KMS-11 (cell line): ENCODE measurements around the gene CSH2.
"Not testable (repeated sequence)": the region's sequence is repeated elsewhere in the genome, so short reads cannot be mapped to it uniquely, and the experiment has no call there.

Source experiments
- H2AFZ ChIP-seq: fragments of 200-600 bp; sonication (generic); 2 replicates; pipeline ENCODE4 v1.6.1; 2016; ENCODE audit warnings: antibody characterized with exemption, mixed run types, low read depth
- H3K27ac ChIP-seq: fragments of 200-600 bp; sonication (generic); 2 replicates; pipeline ENCODE4 v1.6.1; 2016; ENCODE audit warnings: mild to moderate bottlenecking, mixed run types
- H3K27me3 ChIP-seq: fragments of 200-600 bp; sonication (generic); 2 replicates; pipeline ENCODE4 v1.6.1; 2017; ENCODE audit warnings: mild to moderate bottlenecking, low read depth, mixed run types, moderate library complexity; ENCODE audit not compliant: insufficient read depth
- H3K36me3 ChIP-seq: fragments of 200-600 bp; sonication (generic); 2 replicates; pipeline ENCODE4 v1.6.1; 2017; ENCODE audit warnings: mild to moderate bottlenecking, mixed run types; ENCODE audit not compliant: insufficient read depth
- H3K4me1 ChIP-seq: fragments of 200-600 bp; sonication (generic); 2 replicates; pipeline ENCODE4 v1.6.1; 2016; ENCODE audit warnings: mild to moderate bottlenecking, low read depth, mixed run types; ENCODE audit not compliant: poor library complexity, severe bottlenecking
- H3K4me2 ChIP-seq: fragments of 200-600 bp; sonication (generic); 2 replicates; pipeline ENCODE4 v1.7.0; 2016; ENCODE audit warnings: mild to moderate bottlenecking, mixed run types
- H3K4me3 ChIP-seq: fragments of 200-600 bp; sonication (generic); IDR thresholded peaks from 2 replicates; pipeline ENCODE4 v1.6.1; 2017; ENCODE audit warnings: low read depth, low read length, mixed read lengths; ENCODE audit not compliant: insufficient read depth
- H3K79me2 ChIP-seq: fragments of 200-600 bp; sonication (generic); 2 replicates; pipeline ENCODE4 v1.6.1; 2016; ENCODE audit warnings: low read depth, mixed run types; ENCODE audit not compliant: insufficient read depth
- H3K9ac ChIP-seq: fragments of 200-600 bp; sonication (generic); 2 replicates; pipeline ENCODE4 v1.6.1; 2016; ENCODE audit warnings: mild to moderate bottlenecking, mixed run types
- H4K20me1 ChIP-seq: fragments of 200-600 bp; sonication (generic); 2 replicates; pipeline ENCODE4 v1.6.1; 2016; ENCODE audit warnings: mild to moderate bottlenecking, mixed run types; ENCODE audit not compliant: insufficient read depth
- CTCF ChIP-seq: fragments of 200-600 bp; sonication (generic); conservative IDR thresholded peaks from 2 replicates; pipeline ENCODE4 v1.6.1; 2017; ENCODE audit warnings: low read depth, mild to moderate bottlenecking, antibody characterized with exemption, low read length, moderate library complexity, mixed read lengths

The CSH2 gene

GRCh38 chr17:63873577-63873976, at the start of gene CSH2:
TSS of gene CSH2 (minus strand) at chr17:63873677. CDS start at chr17:63873614, 63 bp downstream.
- H3K9ac ChIP-seq, H3K4me1 ChIP-seq, H4K20me1 ChIP-seq, H3K4me2 ChIP-seq, H3K27ac ChIP-seq, H3K4me3 ChIP-seq, H3K79me2 ChIP-seq, H3K36me3 ChIP-seq, H2AFZ ChIP-seq: not testable (repeated sequence)
- peaks cover 21% of the 10 kb centered on the region; the same call in 1 of the 2 replicates for H3K27me3 ChIP-seq

GRCh38 chr17:63922402-63922801, 48.9 kb upstream of the CSH2 start:
- H3K9ac ChIP-seq, H3K27ac ChIP-seq, H3K36me3 ChIP-seq, H3K27me3 ChIP-seq, H3K79me2 ChIP-seq, H3K4me3 ChIP-seq, H3K4me1 ChIP-seq, H3K4me2 ChIP-seq, H2AFZ ChIP-seq, H4K20me1 ChIP-seq: not testable (repeated sequence)

- H3K79me2 ChIP-seq, H3K4me1 ChIP-seq, H3K27ac ChIP-seq, H4K20me1 ChIP-seq, H2AFZ ChIP-seq, H3K4me2 ChIP-seq, H3K9ac ChIP-seq, H3K4me3 ChIP-seq, H3K36me3 ChIP-seq: not testable (repeated sequence)
- H3K27me3 ChIP-seq = peaks cover 12% of the 10 kb centered on the region; the same call in 1 of the 2 replicates
Observed at GRCh38 chr17:63920779-63921178, 47.3 kb upstream of the CSH2 start.

GRCh38 chr17:63920050-63920449, 46.6 kb upstream of the CSH2 start:
- H4K20me1 ChIP-seq, H3K36me3 ChIP-seq, H3K27ac ChIP-seq, H3K79me2 ChIP-seq, H3K4me1 ChIP-seq, H3K4me3 ChIP-seq, H3K9ac ChIP-seq, H2AFZ ChIP-seq, H3K4me2 ChIP-seq: not testable (repeated sequence)
- H3K27me3 ChIP-seq = peaks cover 12% of the 10 kb centered on the region; the same call in 1 of the 2 replicates

- Histone ChIP-seq H3K9ac (no peak overlapping the region), H3K27me3 (peaks cover 16% of the 10 kb centered on the region; the same call in 1 of the 2 replicates), H3K36me3 (no peaks in the 10 kb centered on the region), H3K4me2 (peak overlapping the region; percentile 12; the same call in 1 of the 2 replicates), H2AFZ (no peak overlapping the region), H3K4me1 (no peaks in the 10 kb centered on the region), H3K27ac (no peak overlapping the region), H3K79me2 (no peaks in the 10 kb centered on the region), H4K20me1 (no peaks in the 10 kb centered on the region), H3K4me3 (no peak overlapping the region)
- TF ChIP-seq CTCF = peak; percentile 95
Observed at GRCh38 chr17:63919311-63919723, 45.8 kb upstream of the CSH2 start.

- H3K27ac ChIP-seq = not testable (repeated sequence)
- peak within 1 kb of the TSS; percentile 12; the same call in 1 of the 2 replicates for H3K4me2 ChIP-seq
Observed at GRCh38 chr17:63918789-63919305, 45.4 kb upstream of the CSH2 start, which contains the start of gene GH1. TSS of gene GH1 (minus strand) at chr17:63918839. CDS start at chr17:63918776, 63 bp downstream.

GRCh38 chr17:63918305-63918704, 44.8 kb upstream of the CSH2 start:
- Histone ChIP-seq H2AFZ (no peak overlapping the region), H3K4me1 (no peaks in the 10 kb centered on the region)

More at GRCh38 chr17:63918789-63919305, 45.4 kb upstream of the CSH2 start, which contains the start of gene GH1:
- H2AFZ ChIP-seq, H3K4me1 ChIP-seq, H3K36me3 ChIP-seq, H3K4me3 ChIP-seq, H3K9ac ChIP-seq, H3K79me2 ChIP-seq, H4K20me1 ChIP-seq: not testable (repeated sequence)
- peaks cover 16% of the 10 kb centered on the region; the same call in 1 of the 2 replicates for H3K27me3 ChIP-seq

More at GRCh38 chr17:63918305-63918704, 44.8 kb upstream of the CSH2 start:
- no peak overlapping the region for H3K4me3 ChIP-seq
- H3K79me2 ChIP-seq = no peaks in the 10 kb centered on the region
- no peaks in the 10 kb centered on the region for H4K20me1 ChIP-seq
- TF ChIP-seq CTCF = no peak
- no peak overlapping the region for H3K27ac ChIP-seq
- H3K36me3 ChIP-seq = no peaks in the 10 kb centered on the region
- peaks cover 16% of the 10 kb centered on the region; the same call in 1 of the 2 replicates for H3K27me3 ChIP-seq
- H3K4me2 ChIP-seq = no peak overlapping the region
- no peak overlapping the region for H3K9ac ChIP-seq
